NCI-H748 (cell line): ENCODE data around the gene JAML.

Source experiments
- DNase-seq: peaks from one replicate; lab custom pipeline; 2025; ENCODE audit not compliant: unreplicated experiment; lab: John Stamatoyannopoulos, UW

JAML gene, protein sequence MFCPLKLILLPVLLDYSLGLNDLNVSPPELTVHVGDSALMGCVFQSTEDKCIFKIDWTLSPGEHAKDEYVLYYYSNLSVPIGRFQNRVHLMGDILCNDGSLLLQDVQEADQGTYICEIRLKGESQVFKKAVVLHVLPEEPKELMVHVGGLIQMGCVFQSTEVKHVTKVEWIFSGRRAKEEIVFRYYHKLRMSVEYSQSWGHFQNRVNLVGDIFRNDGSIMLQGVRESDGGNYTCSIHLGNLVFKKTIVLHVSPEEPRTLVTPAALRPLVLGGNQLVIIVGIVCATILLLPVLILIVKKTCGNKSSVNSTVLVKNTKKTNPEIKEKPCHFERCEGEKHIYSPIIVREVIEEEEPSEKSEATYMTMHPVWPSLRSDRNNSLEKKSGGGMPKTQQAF

DNA sequence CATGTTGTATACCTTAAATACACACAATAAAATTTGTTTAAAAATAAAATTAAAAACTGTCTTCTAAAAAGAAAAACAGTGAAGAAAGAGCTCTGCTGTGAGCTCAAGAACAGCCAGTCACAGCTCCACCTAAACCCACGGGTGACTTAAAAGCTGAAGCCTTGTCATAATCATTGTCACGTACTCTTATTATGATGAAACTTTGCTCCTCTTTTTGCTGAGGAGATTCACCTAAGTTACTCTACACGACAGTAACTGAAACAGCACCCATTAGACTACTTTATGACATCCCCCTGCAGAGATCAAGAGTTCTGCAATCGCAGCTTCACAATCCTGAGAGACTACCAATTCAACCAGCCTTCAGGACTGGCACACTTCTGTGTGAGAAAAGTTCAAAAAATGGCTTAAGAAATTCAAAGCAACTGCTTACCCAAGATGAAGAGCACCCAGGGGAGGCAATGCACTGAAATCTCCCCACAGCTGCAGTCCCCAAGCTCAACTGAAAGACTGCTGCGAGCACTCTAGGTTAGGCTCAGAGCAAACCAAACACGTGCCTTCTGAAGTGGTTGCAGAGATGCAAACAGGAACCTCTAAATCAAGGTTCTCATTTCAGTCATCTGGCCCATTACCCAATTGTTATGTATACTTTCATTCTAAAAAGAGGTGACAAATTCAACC is at the start of gene JAML:
Gene JAML, minus strand, starts transcription at position 501 of the 678 bp plus-strand sequence. CDS start 10,145 bp downstream, outside the sequence.
- DNase-seq, result no peak

DNA sequence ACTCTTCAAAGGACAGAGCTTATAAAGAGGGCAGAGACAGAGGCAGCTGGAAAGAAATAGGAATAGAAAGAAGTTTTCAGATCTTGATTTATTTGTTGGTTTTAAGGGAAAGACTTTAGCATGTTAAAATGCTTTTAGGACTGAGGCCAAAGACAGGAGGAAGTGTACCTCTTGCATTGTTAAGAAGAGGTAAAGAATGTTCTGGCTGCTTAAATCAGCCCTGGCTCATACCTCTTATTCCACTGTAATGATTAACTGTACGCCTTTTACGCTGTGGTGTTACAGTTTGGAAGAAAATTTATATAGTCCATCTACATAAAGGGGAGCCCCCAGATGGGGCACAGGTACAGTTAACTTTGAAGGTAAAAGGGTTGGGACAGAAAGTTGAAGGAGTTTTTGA is 49.4 kb upstream of the JAML start:
- no peak for DNase-seq

GRCh38 chr11:118272001-118272400 is 47.2 kb upstream of the JAML start:
- no peak for DNase-seq

GRCh38 chr11:118267486-118267885 is 42.7 kb upstream of the JAML start:
- DNase-seq, result peak; percentile 1

- no peak for DNase-seq
Measured at GRCh38 chr11:118265954-118266353, 41.1 kb upstream of the JAML start.

DNA sequence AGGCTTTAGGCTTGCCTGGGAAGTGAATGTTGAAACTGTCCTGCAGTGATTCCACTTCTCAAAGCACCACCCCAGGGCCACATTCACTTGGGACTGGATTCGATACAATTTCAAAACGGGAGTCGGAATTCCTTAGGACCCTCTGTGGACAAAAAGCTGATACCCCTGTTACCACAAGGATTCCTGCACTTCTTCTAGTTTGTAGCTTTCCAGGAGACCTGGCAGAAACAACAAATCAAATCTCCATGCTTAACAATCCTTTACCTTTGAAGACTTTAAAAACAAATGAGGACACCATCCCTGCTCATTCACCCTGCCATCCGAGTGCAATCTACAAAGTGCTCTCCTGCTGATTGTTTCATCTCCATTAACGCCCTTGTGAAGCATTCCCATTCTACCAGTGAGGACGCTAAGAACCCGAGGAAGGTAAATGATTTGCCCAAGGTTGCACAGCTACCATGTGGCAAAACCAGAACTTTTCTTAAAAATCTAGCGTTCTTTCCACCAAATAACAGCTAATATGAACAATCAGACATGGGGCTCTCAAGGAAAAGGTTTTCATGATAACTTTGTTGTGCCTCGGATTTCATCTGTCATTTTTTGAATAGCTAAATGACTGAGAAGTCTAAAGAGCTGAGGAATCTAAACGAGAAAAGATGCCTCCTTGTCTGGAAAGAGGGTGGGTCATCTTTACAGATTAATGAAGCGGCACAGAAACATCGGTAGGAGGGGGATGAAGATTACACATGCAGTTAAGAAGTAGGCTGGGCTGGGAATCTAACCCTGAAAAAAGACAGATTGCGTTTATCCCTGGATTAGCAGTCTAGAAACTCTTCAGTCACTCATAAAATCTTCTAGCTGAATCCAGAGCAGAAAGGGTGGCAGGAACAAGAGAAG is 40.0 kb upstream of the JAML start:
- no peak for DNase-seq

- DNase-seq, result peak; percentile 60
Measured at GRCh38 chr11:118263695-118264568, 39.1 kb upstream of the JAML start, which contains the start of gene MPZL2. TSS of gene MPZL2 (minus strand) at chr11:118264297. CDS start at chr11:118264153, 144 bp downstream.

- no peak for DNase-seq
Measured at GRCh38 chr11:118263112-118263511, 38.3 kb upstream of the JAML start.

GRCh38 chr11:118260353-118260752 is 35.5 kb upstream of the JAML start:
- no peak for DNase-seq

DNA sequence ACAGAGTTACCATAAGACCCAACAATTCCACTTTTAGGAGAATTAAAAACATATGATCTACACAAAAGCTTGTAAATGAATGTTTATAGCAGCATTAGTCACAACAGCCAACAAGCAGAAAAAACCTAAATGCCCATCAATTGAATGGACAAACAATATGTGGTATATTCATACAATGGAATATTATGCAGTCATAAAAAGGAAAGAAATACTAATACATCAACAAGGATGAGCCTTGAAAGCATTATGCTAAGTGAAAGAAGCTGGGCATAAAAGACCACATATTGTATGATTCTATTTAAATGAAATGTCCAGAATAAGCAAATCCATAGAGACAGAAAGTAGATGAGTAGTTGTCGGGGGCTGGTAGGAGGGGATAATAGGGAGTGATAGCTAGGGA is 34.3 kb upstream of the JAML start:
- no peak for DNase-seq

- peak; percentile 8 for DNase-seq
Measured at GRCh38 chr11:118258410-118258809, 33.6 kb upstream of the JAML start.

- no peak for DNase-seq
Measured at GRCh38 chr11:118252688-118253087, 27.9 kb upstream of the JAML start.

DNA sequence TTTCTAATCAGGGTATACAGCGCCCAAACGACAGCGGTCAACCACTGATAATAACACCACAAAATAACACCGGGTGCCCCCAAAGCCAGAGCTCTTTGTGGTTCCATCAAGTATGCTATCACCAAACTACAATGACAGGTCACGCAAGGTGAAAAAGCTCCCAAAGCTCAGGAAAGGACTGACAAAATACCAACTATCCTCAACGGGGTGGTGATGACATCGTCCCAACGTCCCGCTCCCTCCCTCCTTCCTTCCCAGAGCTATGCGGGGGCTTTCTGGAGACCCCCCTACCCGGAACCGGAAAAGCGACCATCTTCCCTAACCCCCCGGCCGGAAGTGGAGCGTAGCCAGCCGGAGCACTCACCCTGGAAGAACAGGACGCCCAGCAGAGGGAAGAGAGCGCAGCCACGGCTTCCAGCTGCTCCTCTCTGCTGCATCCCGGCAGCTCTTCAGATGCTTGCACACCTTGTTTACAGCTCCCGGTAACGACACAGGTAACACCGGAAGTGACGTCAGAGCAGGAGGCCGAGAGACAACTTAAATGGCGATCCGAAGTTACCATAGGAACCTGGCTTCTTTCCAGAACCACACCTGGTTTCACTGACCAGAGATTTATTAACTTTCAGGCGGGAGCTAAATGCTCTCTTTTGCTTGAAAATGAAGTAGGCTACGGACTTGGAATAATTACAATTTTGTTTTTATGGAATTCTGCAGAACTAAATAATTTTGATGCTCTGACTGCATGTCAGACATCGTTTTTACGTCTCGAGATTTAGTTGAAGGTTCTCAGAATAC is 27.2 kb upstream of the JAML start, which contains the start of gene MPZL3:
Gene MPZL3, minus strand, starts transcription at position 508 of the 795 bp plus-strand sequence. Its CDS starts 71 bp downstream, at position 437.
- peak; percentile 95 for DNase-seq

- DNase-seq, result no peak
Measured at GRCh38 chr11:118247041-118247440, 22.2 kb upstream of the JAML start.

- no peak for DNase-seq
Measured at GRCh38 chr11:118245936-118246562, 21.2 kb upstream of the JAML start.

GRCh38 chr11:118243993-118244762 is 19.4 kb upstream of the JAML start:
- no peak for DNase-seq

GRCh38 chr11:118243161-118243560 is 18.4 kb upstream of the JAML start:
- DNase-seq, result no peak

- no peak for DNase-seq
Measured at GRCh38 chr11:118241764-118242098, 16.9 kb upstream of the JAML start.
